Coronary artery (tissue), 2 donors: ENCODE data around the gene PTPN1.
A peak's percentile ranks its signal among the peaks of the same experiment; 100 is the strongest.

ENCODE experiments used
- DNase-seq: peaks from one replicate; pipeline ENCODE4 v3.0.0-alpha.2; 2017; ENCODE audit warnings: low spot score
- H3K27ac ChIP-seq, 2 donors: fragments of 200-600 bp; sonication (generic); one replicate each; pipeline ENCODE4 v1.5.1; 2016 to 2019
- H3K4me3 ChIP-seq: fragments of 200-600 bp; sonication (generic); 2 replicates; pipeline ENCODE4 v1.5.1; 2016; ENCODE audit warnings: mild to moderate bottlenecking, moderate library complexity
- CTCF ChIP-seq: fragments of 200-600 bp; sonication (generic); IDR thresholded peaks from one replicate; pipeline ENCODE4 v1.5.1; 2019; ENCODE audit warnings: antibody characterized with exemption

The PTPN1 gene

GRCh38 chr20:50493881-50494253, 16.3 kb upstream of the PTPN1 start:
- H3K27ac ChIP-seq: no peak overlapping the region
- no peak for DNase-seq
- H3K4me3 ChIP-seq: no peak overlapping the region
- TF ChIP-seq CTCF: no peak

- TF ChIP-seq CTCF: no peak
- Histone ChIP-seq H3K27ac (no peak overlapping the region), H3K4me3 (no peak overlapping the region)
- DNase-seq: no peak
These were observed 15.8 kb upstream of the PTPN1 start for GRCh38 chr20:50494428-50494827.

- TF ChIP-seq CTCF: no peak
- DNase-seq: no peak
- Histone ChIP-seq H3K4me3 (no peak overlapping the region), H3K27ac (no peak overlapping the region)
These were observed 13.3 kb upstream of the PTPN1 start for GRCh38 chr20:50496773-50497385.

- Histone ChIP-seq H3K27ac (no peak overlapping the region), H3K4me3 (no peak overlapping the region)
- no peak for TF ChIP-seq CTCF
- no peak for DNase-seq
These were observed 12.0 kb upstream of the PTPN1 start for GRCh38 chr20:50498071-50498776.

GRCh38 chr20:50499938-50500337, 10.2 kb upstream of the PTPN1 start:
- Histone ChIP-seq H3K4me3 (no peak overlapping the region), H3K27ac (no peak overlapping the region)
- DNase-seq: no peak
- TF ChIP-seq CTCF: no peak

- DNase-seq: no peak
These were observed 8.0 kb upstream of the PTPN1 start for GRCh38 chr20:50501972-50502745.

More at GRCh38 chr20:50501972-50502745, 8.0 kb upstream of the PTPN1 start:
- H3K27ac ChIP-seq: peak overlapping the region in 1 of 2 donors; percentile 65
- TF ChIP-seq CTCF: no peak
- no peak overlapping the region for H3K4me3 ChIP-seq
